ENCODE measurements around the gene TTC16. TPM values are rescaled to one million over a fixed set of nuclear protein-coding genes. Genes with fewer than 3 reads are reported as not detected.

Gene TTC16
- total RNA-seq, 1 donor = not detected

DNA sequence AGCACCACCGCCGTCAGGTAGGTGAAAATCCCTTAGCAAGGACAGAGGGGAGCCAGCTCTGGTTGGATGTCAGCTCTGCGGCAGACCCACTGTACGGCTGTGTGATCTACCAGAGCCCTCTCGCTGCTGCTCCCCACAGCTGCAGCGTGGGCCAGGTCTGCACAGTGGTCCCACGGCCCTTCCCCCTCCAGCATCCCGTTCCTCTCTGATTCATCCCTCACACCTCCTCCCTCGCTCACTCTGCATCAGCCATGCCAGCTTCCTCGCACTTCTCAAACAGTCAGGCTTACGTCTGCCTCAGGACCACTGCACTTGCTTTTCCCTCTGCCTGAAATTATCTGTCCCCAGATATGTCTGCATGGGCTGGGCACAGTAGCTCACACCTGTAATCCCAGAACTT is 35.7 kb upstream of the TTC16 start:
- DNase-seq (ENCODE audit: low read depth) = no peak
- no peak overlapping the region for H3K4me3 ChIP-seq (ENCODE audit: low read depth, low read length)
- TF ChIP-seq, protein P1, sequence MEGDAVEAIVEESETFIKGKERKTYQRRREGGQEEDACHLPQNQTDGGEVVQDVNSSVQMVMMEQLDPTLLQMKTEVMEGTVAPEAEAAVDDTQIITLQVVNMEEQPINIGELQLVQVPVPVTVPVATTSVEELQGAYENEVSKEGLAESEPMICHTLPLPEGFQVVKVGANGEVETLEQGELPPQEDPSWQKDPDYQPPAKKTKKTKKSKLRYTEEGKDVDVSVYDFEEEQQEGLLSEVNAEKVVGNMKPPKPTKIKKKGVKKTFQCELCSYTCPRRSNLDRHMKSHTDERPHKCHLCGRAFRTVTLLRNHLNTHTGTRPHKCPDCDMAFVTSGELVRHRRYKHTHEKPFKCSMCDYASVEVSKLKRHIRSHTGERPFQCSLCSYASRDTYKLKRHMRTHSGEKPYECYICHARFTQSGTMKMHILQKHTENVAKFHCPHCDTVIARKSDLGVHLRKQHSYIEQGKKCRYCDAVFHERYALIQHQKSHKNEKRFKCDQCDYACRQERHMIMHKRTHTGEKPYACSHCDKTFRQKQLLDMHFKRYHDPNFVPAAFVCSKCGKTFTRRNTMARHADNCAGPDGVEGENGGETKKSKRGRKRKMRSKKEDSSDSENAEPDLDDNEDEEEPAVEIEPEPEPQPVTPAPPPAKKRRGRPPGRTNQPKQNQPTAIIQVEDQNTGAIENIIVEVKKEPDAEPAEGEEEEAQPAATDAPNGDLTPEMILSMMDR (IDR thresholded peaks at IDR 0.05; ENCODE audit: insufficient read depth, low read length) = no peak

DNA sequence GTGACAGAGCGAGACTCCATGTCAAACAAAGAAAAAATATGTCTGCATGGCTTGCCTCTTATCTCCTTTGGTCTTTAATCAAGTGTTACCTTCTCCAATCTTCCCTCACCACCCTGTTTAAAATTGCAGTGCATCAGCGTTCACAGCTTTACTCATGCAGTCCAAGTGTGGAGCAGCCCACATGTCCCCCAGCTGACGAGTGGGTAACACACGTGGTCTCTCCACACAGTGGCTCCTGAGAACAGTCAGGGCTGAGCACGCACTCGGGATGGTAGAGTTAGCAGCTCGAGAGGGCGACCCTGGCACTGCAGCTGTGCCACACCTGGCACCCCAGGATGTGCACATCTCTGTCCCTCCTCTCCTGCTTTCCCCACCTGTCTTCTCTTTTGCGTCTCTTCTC is 35.0 kb upstream of the TTC16 start:
- H3K4me3 ChIP-seq (ENCODE audit: low read depth, low read length) = no peak overlapping the region
- no peak for DNase-seq (ENCODE audit: low read depth)
- TF ChIP-seq, protein P1 (IDR thresholded peaks at IDR 0.05; ENCODE audit: insufficient read depth, low read length) = no peak

DNA sequence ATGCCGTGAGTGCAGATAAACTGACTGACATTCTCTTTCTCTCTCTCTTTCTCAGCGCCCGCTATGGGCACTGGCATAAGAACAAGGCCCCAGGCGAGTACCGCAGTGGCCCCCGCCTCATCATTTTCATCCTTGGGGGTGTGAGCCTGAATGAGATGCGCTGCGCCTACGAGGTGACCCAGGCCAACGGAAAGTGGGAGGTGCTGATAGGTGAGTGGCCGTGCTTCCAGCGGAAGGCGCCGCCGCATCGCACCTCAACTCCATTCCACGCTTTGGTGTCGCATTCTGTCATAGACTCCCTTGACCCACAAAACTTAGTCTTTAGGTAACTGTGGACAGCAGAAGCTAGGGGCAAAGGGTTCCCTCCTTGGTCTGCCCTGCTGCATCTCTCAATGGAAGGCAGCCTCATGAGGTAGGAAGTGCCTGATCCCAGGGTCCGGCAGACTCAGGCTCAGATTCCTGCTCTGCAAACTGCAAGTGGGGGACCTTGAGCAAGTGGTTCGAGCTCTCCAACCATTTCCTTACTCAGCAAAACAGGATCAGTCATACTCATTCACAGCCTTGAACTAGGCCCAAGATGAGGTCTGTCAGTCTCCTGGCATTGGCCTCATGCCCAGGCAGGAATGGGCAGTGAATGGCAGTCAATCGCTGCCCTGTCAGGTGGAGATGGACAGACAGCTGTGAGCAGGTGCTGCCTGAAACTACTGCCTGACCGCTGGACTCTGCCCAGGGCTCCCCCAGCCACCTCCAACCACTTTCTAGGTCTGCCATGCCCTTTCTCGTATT is 33.3 kb upstream of the TTC16 start:
- H3K4me3 ChIP-seq (ENCODE audit: low read depth, low read length) = no peak overlapping the region
- no peak for DNase-seq (ENCODE audit: low read depth)
- TF ChIP-seq, protein P1 (IDR thresholded peaks at IDR 0.05; ENCODE audit: insufficient read depth, low read length) = no peak

DNA sequence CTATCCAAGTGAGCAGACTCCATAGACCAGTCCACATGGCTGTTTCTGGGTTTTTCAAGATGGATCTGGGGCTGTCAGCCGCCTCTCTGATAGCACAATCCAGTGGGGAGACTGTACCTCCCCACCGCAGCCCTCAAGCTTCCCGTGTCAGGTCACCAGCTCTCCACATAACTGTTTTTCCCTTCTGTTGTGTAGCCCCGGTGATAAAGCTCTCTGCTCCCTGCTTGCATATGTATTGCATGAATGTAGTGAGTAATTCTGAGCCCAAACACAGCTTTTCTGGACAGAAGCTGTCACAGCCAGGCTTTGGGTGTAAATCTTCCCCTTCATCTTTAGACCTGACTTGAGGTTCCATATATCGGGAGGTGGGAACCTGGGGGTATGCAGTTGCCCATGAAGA is 32.2 kb upstream of the TTC16 start:
- TF ChIP-seq, protein P1 (IDR thresholded peaks at IDR 0.05; ENCODE audit: insufficient read depth, low read length) = no peak
- no peak overlapping the region for H3K4me3 ChIP-seq (ENCODE audit: low read depth, low read length)
- DNase-seq (ENCODE audit: low read depth) = peak; percentile 20

DNA sequence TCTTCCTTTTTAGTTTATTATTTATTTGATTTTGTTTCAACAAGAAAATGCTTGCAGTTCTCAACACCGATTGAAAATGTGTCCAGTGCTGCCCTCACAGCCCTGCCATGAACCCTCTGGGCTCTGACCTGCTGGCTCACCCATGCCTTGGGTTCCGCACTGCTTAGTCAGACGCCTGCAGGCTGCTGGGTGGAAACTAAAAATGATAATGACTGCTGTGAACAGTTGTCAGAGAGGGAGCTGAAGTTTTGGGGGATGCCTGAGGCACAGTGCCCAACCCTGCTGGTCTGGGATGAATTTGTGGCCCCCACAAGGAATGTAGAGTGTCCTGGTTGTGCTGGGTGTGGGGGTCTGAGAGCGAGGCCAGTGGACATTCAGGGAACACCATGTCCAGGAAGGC is 31.3 kb upstream of the TTC16 start:
- DNase-seq (ENCODE audit: low read depth) = peak; percentile 22
- no peak overlapping the region for H3K4me3 ChIP-seq (ENCODE audit: low read depth, low read length)
- TF ChIP-seq, protein P1 (IDR thresholded peaks at IDR 0.05; ENCODE audit: insufficient read depth, low read length) = no peak

DNA sequence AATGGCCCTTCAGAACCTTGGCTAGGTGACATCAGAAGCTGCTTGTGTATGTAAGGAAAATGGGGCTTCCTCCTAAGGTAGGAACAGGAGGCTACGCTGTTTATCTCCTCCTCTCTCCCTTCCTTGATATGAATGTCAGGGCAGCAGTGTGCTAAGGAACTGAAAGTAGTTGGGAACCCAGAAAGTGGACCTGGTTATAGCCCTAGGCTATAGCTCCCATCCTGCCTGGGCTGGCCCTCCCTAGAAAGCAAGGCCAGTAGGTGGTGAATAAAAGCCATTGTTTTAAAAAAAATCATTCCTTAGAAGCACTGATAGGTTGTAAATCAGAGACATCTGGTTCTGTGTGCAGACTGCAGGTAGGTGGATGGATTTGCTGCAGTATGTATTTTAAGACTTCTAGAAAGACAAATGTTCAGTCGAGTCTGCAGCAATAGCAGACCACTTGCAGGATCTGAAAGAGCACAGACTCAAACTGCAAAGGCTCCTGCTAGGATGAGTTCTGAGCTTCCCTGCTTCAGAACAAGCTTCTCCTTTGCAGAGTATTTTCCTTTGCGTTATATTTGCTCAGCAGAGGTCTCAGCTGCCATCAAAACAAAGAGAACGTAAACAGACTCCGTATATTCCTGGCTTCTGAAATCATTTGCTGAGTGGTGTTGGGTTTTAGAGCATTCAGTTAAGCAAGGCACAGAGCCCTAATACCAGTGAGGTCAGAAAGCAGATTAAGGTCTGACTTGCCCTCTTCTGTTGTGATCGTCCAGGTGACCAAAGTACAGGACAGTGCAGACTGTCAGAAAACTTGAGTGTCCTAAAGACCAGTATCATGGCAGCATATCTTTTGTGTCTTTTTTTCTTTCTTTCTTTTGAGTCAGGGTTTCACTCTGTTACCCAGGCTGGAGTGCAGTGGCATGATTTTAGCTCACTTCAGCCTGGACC is 29.2 kb upstream of the TTC16 start:
- no peak overlapping the region for H3K4me3 ChIP-seq (ENCODE audit: low read depth, low read length)
- no peak for DNase-seq (ENCODE audit: low read depth)
- TF ChIP-seq, protein P1 (IDR thresholded peaks at IDR 0.05; ENCODE audit: insufficient read depth, low read length) = no peak
